K562 (cell line): ENCODE measurements around the gene ANKRD12. TPM values are rescaled to one million over a fixed set of nuclear protein-coding genes. Genes with fewer than 3 reads are reported as not detected.

Source experiments
- ARNT ChIP-seq, 2 experiments: fragments of 450-650 bp; IDR thresholded peaks; 2 replicates each; pipeline ENCODE4 v1.6.1; 2016; ENCODE audit warnings: mild to moderate bottlenecking in 1 of 2
- CBFA2T3 ChIP-seq: fragments of 450-650 bp; IDR thresholded peaks from 2 replicates; pipeline ENCODE4 v1.6.1; 2017
- CTCFL ChIP-seq: IDR thresholded peaks from 2 replicates; pipeline ENCODE4 v1.6.1; 2011; ENCODE audit warnings: borderline replicate concordance, low read depth, mild to moderate bottlenecking, moderate library complexity, low read length; ENCODE audit not compliant: insufficient read depth, poor library complexity, severe bottlenecking
- FOXJ3 ChIP-seq: sonication (generic); formaldehyde crosslinking; IDR thresholded peaks from 2 replicates; pipeline ENCODE4 v1.4.0; 2020; ENCODE audit warnings: mild to moderate bottlenecking, missing genetic modification reagents
- GATA2 ChIP-seq: sonication (generic); formaldehyde crosslinking; IDR thresholded peaks from 2 replicates; pipeline ENCODE4 v1.4.0; 2020; ENCODE audit warnings: mild to moderate bottlenecking, missing genetic modification reagents
- JUN ChIP-seq, 2 experiments: sonication (generic) in 1 of 2; formaldehyde crosslinking in 1 of 2; IDR thresholded peaks; 2 replicates each; pipeline versions ENCODE4 v1.6.1 to v1.8.0; 2012 to 2022; ENCODE audit warnings: borderline replicate concordance in 2 of 2, mild to moderate bottlenecking in 2 of 2, improper control_type of control experiment in 1 of 2, low read depth in 1 of 2, low read length in 1 of 2, missing genetic modification reagents in 1 of 2
- KDM2B ChIP-seq: fragments of 250-450 bp; sonication (Bioruptor Pico); IDR thresholded peaks from 2 replicates; pipeline ENCODE4 v1.8.0; 2021; ENCODE audit warnings: mild to moderate bottlenecking, moderate library complexity
- LEF1 ChIP-seq: fragments of 450-650 bp; IDR thresholded peaks from 2 replicates; pipeline ENCODE4 v1.6.1; 2016; ENCODE audit warnings: mild to moderate bottlenecking
- NFATC3 ChIP-seq: fragments of 450-650 bp; IDR thresholded peaks from 2 replicates; pipeline ENCODE4 v1.6.1; 2017; ENCODE audit warnings: mild to moderate bottlenecking
- PHF20 ChIP-seq: fragments of 450-650 bp; IDR thresholded peaks from 2 replicates; pipeline ENCODE4 v1.6.1; 2018; ENCODE audit not compliant: partially characterized antibody
- RBM34 ChIP-seq: fragments of 200-400 bp; formaldehyde crosslinking; IDR thresholded peaks from 2 replicates; pipeline ENCODE4 v1.6.1; 2018; ENCODE audit warnings: low read length, borderline replicate concordance; ENCODE audit not compliant: insufficient read depth
- RCOR1 ChIP-seq, 2 experiments: IDR thresholded peaks; 2 replicates each; pipeline ENCODE4 v1.6.1; 2012; ENCODE audit warnings: low read depth in 2 of 2, low read length in 2 of 2, borderline replicate concordance in 1 of 2, improper control_type of control experiment in 1 of 2
- SIX5 ChIP-seq, 2 experiments: IDR thresholded peaks; 2 replicates each; pipeline ENCODE4 v1.6.1; 2011; ENCODE audit warnings: low read length in 2 of 2, borderline replicate concordance in 1 of 2, low read depth in 1 of 2, mild to moderate bottlenecking in 1 of 2, moderate library complexity in 1 of 2; ENCODE audit not compliant: insufficient read depth in 1 of 2
- SMARCA5 ChIP-seq: fragments of 450-650 bp; IDR thresholded peaks from 2 replicates; pipeline ENCODE4 v1.6.1; 2016
- SP2 ChIP-seq: IDR thresholded peaks from 2 replicates; pipeline ENCODE4 v1.6.1; 2011; ENCODE audit warnings: mild to moderate bottlenecking, low read depth, low read length, moderate library complexity; ENCODE audit not compliant: poor library complexity, severe bottlenecking; ENCODE audit errors: extremely low read depth
- ZNF133 ChIP-seq: fragments of 250-450 bp; sonication (Bioruptor Pico); IDR thresholded peaks from 2 replicates; pipeline ENCODE4 v1.4.0; 2020; ENCODE audit warnings: mild to moderate bottlenecking
- ZNF253 ChIP-seq: fragments of 250-450 bp; sonication (Bioruptor Pico); conservative IDR thresholded peaks from 2 replicates; pipeline ENCODE4 v1.6.1; 2021; ENCODE audit warnings: mild to moderate bottlenecking
- ZNF347 ChIP-seq: fragments of 450-650 bp; formaldehyde crosslinking; IDR thresholded peaks from 2 replicates; pipeline ENCODE4 v1.4.0; 2020; ENCODE audit warnings: low read depth, mild to moderate bottlenecking, moderate library complexity
- ZNF57 ChIP-seq: fragments of 450-650 bp; formaldehyde crosslinking; IDR thresholded peaks from 2 replicates; pipeline ENCODE4 v1.4.0; 2020; ENCODE audit warnings: mild to moderate bottlenecking, moderate library complexity
- polyA plus RNA-seq, 8 experiments: library from polyadenylated mRNA; depleted of rRNA in 4 of 8; stranded (reverse) in 5 of 8; unstranded in 3 of 8; fragments of >200 nt; fragmentation: Nextera tagmentation in 2 of 8; fragmentation: Illumina TruSeq in 1 of 8; extraction: Ambion mirVana in 2 of 8; extraction: Trizol in 1 of 8; gene quantifications; 2 replicates each; pipeline versions ENCODE4 v1.2.1 to v1.2.3, GENCODE V29; 2011 to 2014; ENCODE audit warnings: inconsistent platforms in 1 of 8, missing spikeins in 1 of 8
- total RNA-seq, 7 experiments: library from RNA; depleted of rRNA in 6 of 7; stranded (reverse); fragments of >200 nt in 6 of 7; fragmentation: Illumina TruSeq in 2 of 7; extraction: Trizol in 2 of 7; gene quantifications; 2 replicates each; pipeline versions ENCODE4 v1.2.1 to v1.2.3, GENCODE V29; 2011 to 2021; ENCODE audit warnings: low replicate concordance in 1 of 7
- TF ChIP-seq, protein P1 (sequence below): fragments of 450-650 bp; conservative IDR thresholded peaks from 2 replicates; pipeline ENCODE4 v1.6.1; 2016; ENCODE audit warnings: missing genetic modification characterization, low read depth, mild to moderate bottlenecking, control low read depth, missing compliant biosample characterization
- TF ChIP-seq, protein P2 (sequence below): fragments of 250-450 bp; sonication (Bioruptor Pico); IDR thresholded peaks from 2 replicates; pipeline ENCODE4 v1.8.0; 2022; ENCODE audit warnings: inconsistent platforms

ANKRD12 gene
- total and polyA plus RNA-seq, 9 of the 15 experiments (the other 6 are each of a cell fraction or from before 2014, with no cell fraction given), result 6.6 to 28.2 (median 16.0) TPM

DNA sequence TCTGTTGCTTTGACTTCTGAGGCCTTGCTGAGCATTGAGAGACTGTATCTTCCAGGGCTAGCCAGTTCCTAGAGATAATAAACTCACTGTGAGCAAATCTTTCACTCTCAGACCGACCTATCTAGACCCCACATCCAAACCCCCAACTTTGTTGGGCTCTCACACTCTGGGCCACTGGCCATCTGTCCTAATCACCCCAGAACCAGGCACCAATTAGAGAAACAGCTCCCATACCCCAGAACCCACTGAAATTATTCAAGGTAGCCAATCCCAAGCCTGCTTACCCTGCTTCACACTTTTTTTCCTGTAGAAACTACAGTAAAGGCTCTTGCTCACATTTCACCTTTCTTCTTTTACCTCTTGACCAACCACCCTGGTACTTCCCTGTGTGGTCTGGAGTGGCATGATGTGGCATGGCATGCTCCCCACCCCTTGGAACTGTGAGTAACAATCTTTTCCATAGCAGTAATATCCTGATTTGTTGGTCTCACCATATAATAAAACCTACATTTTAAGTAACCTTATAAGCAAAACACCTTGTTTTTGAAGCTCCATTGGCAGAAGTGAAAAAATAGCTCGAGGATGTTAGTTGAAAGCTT, 55.2 kb downstream of the ANKRD12 start (continued):
- no peak for TF ChIP-seq CTCFL
- TF ChIP-seq JUN (IDR thresholded peaks at IDR 0.05; ENCODE audit: borderline replicate concordance, low read depth, low read length), result no peak
- no peak for TF ChIP-seq JUN (CRISPR knock-in tag; IDR thresholded peaks at IDR 0.05; ENCODE audit: borderline replicate concordance)
- TF ChIP-seq SP2, result no peak
- TF ChIP-seq NFATC3, result no peak
- no peak; the same call in none of the 2 replicates for TF ChIP-seq GATA2
- TF ChIP-seq FOXJ3 (CRISPR knock-in tag), result no peak
- TF ChIP-seq ZNF347 (CRISPR knock-in tag), result no peak
- TF ChIP-seq SIX5 (IDR thresholded peaks at IDR 0.05; ENCODE audit: borderline replicate concordance in 1 of 2, insufficient read depth in 1 of 2, low read depth in 1 of 2, low read length in 2 of 2), result no peak
- TF ChIP-seq, protein P1, sequence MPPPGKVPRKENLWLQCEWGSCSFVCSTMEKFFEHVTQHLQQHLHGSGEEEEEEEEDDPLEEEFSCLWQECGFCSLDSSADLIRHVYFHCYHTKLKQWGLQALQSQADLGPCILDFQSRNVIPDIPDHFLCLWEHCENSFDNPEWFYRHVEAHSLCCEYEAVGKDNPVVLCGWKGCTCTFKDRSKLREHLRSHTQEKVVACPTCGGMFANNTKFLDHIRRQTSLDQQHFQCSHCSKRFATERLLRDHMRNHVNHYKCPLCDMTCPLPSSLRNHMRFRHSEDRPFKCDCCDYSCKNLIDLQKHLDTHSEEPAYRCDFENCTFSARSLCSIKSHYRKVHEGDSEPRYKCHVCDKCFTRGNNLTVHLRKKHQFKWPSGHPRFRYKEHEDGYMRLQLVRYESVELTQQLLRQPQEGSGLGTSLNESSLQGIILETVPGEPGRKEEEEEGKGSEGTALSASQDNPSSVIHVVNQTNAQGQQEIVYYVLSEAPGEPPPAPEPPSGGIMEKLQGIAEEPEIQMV, result no peak
- TF ChIP-seq ARNT (IDR thresholded peaks at IDR 0.05), result 0 out of 4 replicates have a peak, but pooled peaks of 1 of the 2 experiments have one; percentile 53
- TF ChIP-seq KDM2B (CRISPR knock-in tag), result no peak
- peak; percentile 96 for TF ChIP-seq CBFA2T3
- no peak; the same call in 1 of the 2 replicates for TF ChIP-seq LEF1
- no peak for TF ChIP-seq PHF20
- no peak for TF ChIP-seq ZNF57
- TF ChIP-seq SMARCA5, result no peak
- TF ChIP-seq RBM34, result no peak
- TF ChIP-seq, protein P2, sequence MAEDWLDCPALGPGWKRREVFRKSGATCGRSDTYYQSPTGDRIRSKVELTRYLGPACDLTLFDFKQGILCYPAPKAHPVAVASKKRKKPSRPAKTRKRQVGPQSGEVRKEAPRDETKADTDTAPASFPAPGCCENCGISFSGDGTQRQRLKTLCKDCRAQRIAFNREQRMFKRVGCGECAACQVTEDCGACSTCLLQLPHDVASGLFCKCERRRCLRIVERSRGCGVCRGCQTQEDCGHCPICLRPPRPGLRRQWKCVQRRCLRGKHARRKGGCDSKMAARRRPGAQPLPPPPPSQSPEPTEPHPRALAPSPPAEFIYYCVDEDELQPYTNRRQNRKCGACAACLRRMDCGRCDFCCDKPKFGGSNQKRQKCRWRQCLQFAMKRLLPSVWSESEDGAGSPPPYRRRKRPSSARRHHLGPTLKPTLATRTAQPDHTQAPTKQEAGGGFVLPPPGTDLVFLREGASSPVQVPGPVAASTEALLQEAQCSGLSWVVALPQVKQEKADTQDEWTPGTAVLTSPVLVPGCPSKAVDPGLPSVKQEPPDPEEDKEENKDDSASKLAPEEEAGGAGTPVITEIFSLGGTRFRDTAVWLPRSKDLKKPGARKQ (CRISPR knock-in tag), result no peak
- no peak for TF ChIP-seq ZNF253 (CRISPR knock-in tag)
- TF ChIP-seq ZNF133 (CRISPR knock-in tag), result no peak
- peak in 1 of 2 experiments; percentile 63; a peak in 1 of 4 replicates for TF ChIP-seq RCOR1 (IDR thresholded peaks at IDR 0.05; ENCODE audit: borderline replicate concordance in 1 of 2, low read depth in 2 of 2, low read length in 2 of 2)
